ENCODE data around the gene DNTT.

DNTT gene

DNA sequence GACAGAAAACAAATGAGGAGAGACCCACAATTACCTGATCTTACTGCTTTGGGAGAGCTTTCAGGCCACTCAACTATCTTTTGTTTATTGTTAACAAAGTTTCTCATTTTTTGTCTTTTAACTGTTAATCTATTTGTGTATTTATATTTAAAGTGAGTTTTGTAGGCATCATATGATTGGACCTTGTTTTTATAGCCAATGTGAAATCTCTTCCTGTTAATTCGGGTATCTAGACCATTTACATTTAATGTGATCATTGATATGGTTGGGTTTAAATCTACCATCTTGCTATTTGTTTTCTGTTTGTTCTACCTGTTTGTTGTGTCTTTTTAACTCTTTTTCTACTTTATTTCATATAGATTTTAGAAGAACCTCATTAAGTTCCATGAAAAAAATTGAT lies 42.1 kb downstream of the DNTT start:
- H3K79me2 ChIP-seq (ENCODE audit: insufficient read depth, low read length) = no peaks in the 10 kb centered on the region
- H3K9me2 ChIP-seq (replicated peaks; ENCODE audit: insufficient read depth, low read length) = no peaks in the 10 kb centered on the region
- H3K4me2 ChIP-seq (ENCODE audit: low read depth, low read length, poor library complexity, severe bottlenecking) = no peak overlapping the region
- no peak overlapping the region for H3K9ac ChIP-seq (ENCODE audit: low read length)
- H3K9me3 ChIP-seq (ENCODE audit: insufficient read depth, low read length) = no peaks in the 10 kb centered on the region
- no peaks in the 10 kb centered on the region for H3K36me3 ChIP-seq (ENCODE audit: low read length)
- no peaks in the 10 kb centered on the region for H3F3A ChIP-seq (ENCODE audit: insufficient read depth)
- H3K4me3 ChIP-seq (ENCODE audit: insufficient read depth, low read length, poor library complexity, severe bottlenecking) = no peak overlapping the region
- H2AFZ ChIP-seq (ENCODE audit: low read depth, low read length, severe bottlenecking) = no peak overlapping the region
- no peaks in the 10 kb centered on the region for H4K20me1 ChIP-seq (ENCODE audit: low read depth, low read length)
- no peak overlapping the region for H3K27ac ChIP-seq (ENCODE audit: low read depth, low read length)
- no peaks in the 10 kb centered on the region for H3K27me3 ChIP-seq (ENCODE audit: low read length)
- TF ChIP-seq EZH2phosphoT487 (conservative IDR thresholded peaks at IDR 0.05; ENCODE audit: low read length) = no peak
- TF ChIP-seq, protein P1, sequence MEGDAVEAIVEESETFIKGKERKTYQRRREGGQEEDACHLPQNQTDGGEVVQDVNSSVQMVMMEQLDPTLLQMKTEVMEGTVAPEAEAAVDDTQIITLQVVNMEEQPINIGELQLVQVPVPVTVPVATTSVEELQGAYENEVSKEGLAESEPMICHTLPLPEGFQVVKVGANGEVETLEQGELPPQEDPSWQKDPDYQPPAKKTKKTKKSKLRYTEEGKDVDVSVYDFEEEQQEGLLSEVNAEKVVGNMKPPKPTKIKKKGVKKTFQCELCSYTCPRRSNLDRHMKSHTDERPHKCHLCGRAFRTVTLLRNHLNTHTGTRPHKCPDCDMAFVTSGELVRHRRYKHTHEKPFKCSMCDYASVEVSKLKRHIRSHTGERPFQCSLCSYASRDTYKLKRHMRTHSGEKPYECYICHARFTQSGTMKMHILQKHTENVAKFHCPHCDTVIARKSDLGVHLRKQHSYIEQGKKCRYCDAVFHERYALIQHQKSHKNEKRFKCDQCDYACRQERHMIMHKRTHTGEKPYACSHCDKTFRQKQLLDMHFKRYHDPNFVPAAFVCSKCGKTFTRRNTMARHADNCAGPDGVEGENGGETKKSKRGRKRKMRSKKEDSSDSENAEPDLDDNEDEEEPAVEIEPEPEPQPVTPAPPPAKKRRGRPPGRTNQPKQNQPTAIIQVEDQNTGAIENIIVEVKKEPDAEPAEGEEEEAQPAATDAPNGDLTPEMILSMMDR (IDR thresholded peaks at IDR 0.05; ENCODE audit: insufficient read depth, low read length, poor library complexity, severe bottlenecking) = no peak

DNA sequence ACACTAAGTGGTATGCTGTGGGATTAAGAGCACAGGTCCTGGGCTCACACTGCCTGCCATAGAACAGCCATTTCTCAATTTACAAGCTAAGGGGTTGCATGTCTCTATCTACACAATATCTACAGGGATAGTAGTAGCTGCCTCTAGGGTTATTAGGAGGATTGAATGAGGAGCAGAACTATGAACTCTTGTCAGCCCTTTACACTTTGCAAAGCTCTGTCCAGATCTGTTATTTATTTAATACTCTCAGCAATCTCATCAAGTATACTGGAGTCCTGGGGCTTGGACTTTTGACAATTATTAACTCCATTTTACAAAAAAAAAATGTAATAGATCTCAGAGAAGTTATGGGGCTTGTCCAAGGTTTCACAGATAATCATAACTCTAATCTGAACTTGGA lies 47.8 kb downstream of the DNTT start:
- no peak for TF ChIP-seq EZH2phosphoT487 (conservative IDR thresholded peaks at IDR 0.05; ENCODE audit: low read length)
- TF ChIP-seq, protein P1 (IDR thresholded peaks at IDR 0.05; ENCODE audit: insufficient read depth, low read length, poor library complexity, severe bottlenecking) = no peak
- Histone ChIP-seq H2AFZ (ENCODE audit: low read depth, low read length, severe bottlenecking) (no peak overlapping the region), H3K4me2 (ENCODE audit: low read depth, low read length, poor library complexity, severe bottlenecking) (no peak overlapping the region), H3K27me3 (ENCODE audit: low read length) (no peaks in the 10 kb centered on the region), H3K27ac (ENCODE audit: low read depth, low read length) (no peak overlapping the region), H3K9me3 (ENCODE audit: insufficient read depth, low read length) (no peaks in the 10 kb centered on the region), H3K36me3 (ENCODE audit: low read length) (no peaks in the 10 kb centered on the region), H4K20me1 (ENCODE audit: low read depth, low read length) (no peaks in the 10 kb centered on the region), H3K79me2 (ENCODE audit: insufficient read depth, low read length) (no peaks in the 10 kb centered on the region), H3K4me3 (ENCODE audit: insufficient read depth, low read length, poor library complexity, severe bottlenecking) (no peak overlapping the region), H3K9ac (ENCODE audit: low read length) (no peak overlapping the region), H3K9me2 (replicated peaks; ENCODE audit: insufficient read depth, low read length) (no peaks in the 10 kb centered on the region), H3F3A (ENCODE audit: insufficient read depth) (no peaks in the 10 kb centered on the region)

DNA sequence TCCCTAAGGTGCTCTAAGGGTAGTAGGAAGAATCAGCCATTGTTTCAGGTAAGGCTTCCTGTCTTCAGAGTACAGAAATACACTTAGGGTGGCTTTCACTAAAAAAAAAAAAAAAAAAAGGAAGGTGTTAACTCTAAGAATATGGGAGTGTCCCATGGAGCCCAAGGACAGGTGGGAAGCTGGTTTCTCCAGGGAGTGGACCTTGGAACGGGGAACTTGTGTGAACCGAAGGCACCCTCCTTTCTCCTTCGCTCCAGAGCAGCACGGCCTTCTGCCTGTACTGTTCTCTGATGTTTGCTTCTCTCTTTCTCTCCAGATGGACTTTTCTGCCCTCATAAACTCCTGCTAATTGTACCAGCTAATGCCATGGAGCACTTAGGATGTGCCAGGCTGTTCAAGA lies 48.3 kb downstream of the DNTT start:
- TF ChIP-seq, protein P1 (IDR thresholded peaks at IDR 0.05; ENCODE audit: insufficient read depth, low read length, poor library complexity, severe bottlenecking) = no peak
- no peak for TF ChIP-seq EZH2phosphoT487 (conservative IDR thresholded peaks at IDR 0.05; ENCODE audit: low read length)
- Histone ChIP-seq H4K20me1 (ENCODE audit: low read depth, low read length) (no peaks in the 10 kb centered on the region), H3K4me2 (ENCODE audit: low read depth, low read length, poor library complexity, severe bottlenecking) (no peak overlapping the region)

More for the DNA sequence above, 48.3 kb downstream of the DNTT start:
- no peaks in the 10 kb centered on the region for H3K9me2 ChIP-seq (replicated peaks; ENCODE audit: insufficient read depth, low read length)
- no peak overlapping the region for H3K4me3 ChIP-seq (ENCODE audit: insufficient read depth, low read length, poor library complexity, severe bottlenecking)
- no peaks in the 10 kb centered on the region for H3F3A ChIP-seq (ENCODE audit: insufficient read depth)
- H3K9me3 ChIP-seq (ENCODE audit: insufficient read depth, low read length) = no peaks in the 10 kb centered on the region
- no peaks in the 10 kb centered on the region for H3K27me3 ChIP-seq (ENCODE audit: low read length)
- no peaks in the 10 kb centered on the region for H3K79me2 ChIP-seq (ENCODE audit: insufficient read depth, low read length)
- no peaks in the 10 kb centered on the region for H3K36me3 ChIP-seq (ENCODE audit: low read length)
- no peak overlapping the region for H2AFZ ChIP-seq (ENCODE audit: low read depth, low read length, severe bottlenecking)
- H3K27ac ChIP-seq (ENCODE audit: low read depth, low read length) = no peak overlapping the region
- H3K9ac ChIP-seq (ENCODE audit: low read length) = no peak overlapping the region
